OCI-LY3 (cell line): ENCODE measurements around the gene AP5M1.
"Not testable (repeated sequence)": the region's sequence is repeated elsewhere in the genome, so short reads cannot be mapped to it uniquely, and the experiment has no call there.

ENCODE experiments used
- EZH2phosphoT487 ChIP-seq: fragments of 200-600 bp; shearing (Covaris generic); IDR thresholded peaks from 2 replicates; pipeline ENCODE4 v1.6.1; 2018; ENCODE audit warnings: antibody characterized with exemption, mixed run types, low read depth
- TF ChIP-seq, protein P1 (sequence below): fragments of 200-600, 300-600 bp; sonication (generic); IDR thresholded peaks from 2 replicates; pipeline ENCODE4 v1.5.1; 2014; ENCODE audit warnings: antibody characterized with exemption, low read length, low read depth

DNA sequence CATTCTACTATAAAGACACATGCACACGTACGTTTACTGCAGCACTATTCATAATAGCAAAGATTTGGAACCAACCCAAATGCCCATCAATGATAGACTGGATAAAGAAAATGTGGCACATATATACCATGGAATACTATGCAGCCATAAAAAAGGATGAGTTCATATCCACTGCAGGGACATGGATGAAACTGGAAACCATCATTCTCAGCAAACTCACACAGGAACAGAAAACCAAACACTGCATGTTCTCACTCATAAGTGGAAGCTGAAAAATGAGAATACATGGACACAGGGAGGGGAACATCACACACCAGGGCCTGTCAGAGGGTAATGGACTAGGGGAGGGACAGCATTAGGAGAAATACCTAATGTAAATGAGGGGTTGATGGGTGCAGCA lies 10.6 kb upstream of the AP5M1 start:
- TF ChIP-seq, protein P1, sequence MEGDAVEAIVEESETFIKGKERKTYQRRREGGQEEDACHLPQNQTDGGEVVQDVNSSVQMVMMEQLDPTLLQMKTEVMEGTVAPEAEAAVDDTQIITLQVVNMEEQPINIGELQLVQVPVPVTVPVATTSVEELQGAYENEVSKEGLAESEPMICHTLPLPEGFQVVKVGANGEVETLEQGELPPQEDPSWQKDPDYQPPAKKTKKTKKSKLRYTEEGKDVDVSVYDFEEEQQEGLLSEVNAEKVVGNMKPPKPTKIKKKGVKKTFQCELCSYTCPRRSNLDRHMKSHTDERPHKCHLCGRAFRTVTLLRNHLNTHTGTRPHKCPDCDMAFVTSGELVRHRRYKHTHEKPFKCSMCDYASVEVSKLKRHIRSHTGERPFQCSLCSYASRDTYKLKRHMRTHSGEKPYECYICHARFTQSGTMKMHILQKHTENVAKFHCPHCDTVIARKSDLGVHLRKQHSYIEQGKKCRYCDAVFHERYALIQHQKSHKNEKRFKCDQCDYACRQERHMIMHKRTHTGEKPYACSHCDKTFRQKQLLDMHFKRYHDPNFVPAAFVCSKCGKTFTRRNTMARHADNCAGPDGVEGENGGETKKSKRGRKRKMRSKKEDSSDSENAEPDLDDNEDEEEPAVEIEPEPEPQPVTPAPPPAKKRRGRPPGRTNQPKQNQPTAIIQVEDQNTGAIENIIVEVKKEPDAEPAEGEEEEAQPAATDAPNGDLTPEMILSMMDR: not testable (repeated sequence)
- not testable (repeated sequence) for TF ChIP-seq EZH2phosphoT487
